GM21381 (cell line): ENCODE data around the gene ZNF76.
"Not testable (repeated sequence)": the region's sequence is repeated elsewhere in the genome, so short reads cannot be mapped to it uniquely, and the experiment has no call there.

Experiments
- ATAC-seq: cut with Tn5 transposase; IDR thresholded peaks from one replicate; pipeline ENCODE4 v1.9.1; 2021; ENCODE audit warnings: mild to moderate bottlenecking, moderate library complexity; ENCODE audit not compliant: unreplicated experiment

Gene ZNF76

DNA sequence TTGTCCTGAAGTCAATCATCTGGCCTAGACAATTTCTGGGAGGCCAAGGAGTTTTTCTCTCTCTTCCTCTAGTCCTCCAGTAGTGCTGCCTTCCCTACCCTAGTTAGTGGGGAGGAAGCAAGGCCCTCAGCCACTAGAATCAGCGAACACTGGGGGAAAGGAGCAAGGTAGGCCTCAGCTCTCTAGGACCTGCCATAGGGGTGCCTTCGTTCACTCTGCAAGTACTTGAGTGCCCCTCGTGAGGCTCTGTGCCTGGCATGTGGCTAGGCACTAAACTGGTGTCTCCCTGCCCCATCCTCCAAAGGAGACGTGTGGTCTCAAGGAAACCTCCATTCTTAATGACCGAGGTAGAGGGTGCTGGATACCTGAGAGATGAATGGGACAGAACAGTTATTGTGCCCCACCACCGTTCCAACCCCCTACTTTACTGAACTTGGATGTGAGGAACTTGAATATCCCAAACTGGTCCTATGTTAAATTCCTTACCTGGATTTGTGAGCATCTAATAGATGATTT is 39.1 kb downstream of the ZNF76 start:
- no peak for ATAC-seq

DNA sequence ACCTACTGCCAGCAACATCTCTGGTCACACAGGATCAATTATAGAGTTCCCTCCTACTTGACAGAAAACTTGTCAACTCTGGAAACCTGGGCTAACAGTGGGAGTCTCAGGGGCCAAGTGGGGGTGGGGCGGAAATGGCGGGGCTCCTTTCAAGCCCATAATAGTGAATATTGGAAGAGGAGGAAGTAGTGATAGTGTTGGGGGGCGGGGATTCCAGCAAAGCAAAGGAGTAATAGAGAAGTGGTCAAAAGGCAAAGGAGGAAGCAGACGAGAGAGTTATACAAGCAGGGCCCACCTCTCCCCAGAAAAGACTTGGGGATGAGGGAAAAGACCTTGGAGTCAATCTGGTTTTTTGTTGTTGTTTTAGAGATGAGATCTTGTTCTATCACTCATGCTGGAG is 40.1 kb downstream of the ZNF76 start:
- ATAC-seq = no peak

DNA sequence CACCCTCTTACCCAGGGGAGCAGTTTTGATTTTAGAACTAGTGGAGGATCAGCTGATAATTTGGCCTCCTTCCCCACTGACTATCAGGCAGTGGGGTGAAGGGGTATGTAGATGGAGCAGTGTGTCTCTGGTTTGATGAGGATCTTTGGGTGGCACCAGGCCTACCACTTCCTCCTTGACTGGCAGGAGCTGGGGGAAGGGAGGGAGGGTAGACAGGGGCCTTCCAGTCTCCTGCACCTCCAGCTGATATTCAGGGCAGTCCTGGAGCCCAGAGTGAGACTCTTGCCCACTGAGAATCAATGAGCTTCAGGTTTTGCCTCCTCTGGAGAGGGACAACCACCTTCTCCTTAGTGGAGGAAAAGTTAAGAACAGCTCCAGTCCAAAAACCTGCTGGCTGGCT is 41.3 kb downstream of the ZNF76 start:
- no peak for ATAC-seq

DNA sequence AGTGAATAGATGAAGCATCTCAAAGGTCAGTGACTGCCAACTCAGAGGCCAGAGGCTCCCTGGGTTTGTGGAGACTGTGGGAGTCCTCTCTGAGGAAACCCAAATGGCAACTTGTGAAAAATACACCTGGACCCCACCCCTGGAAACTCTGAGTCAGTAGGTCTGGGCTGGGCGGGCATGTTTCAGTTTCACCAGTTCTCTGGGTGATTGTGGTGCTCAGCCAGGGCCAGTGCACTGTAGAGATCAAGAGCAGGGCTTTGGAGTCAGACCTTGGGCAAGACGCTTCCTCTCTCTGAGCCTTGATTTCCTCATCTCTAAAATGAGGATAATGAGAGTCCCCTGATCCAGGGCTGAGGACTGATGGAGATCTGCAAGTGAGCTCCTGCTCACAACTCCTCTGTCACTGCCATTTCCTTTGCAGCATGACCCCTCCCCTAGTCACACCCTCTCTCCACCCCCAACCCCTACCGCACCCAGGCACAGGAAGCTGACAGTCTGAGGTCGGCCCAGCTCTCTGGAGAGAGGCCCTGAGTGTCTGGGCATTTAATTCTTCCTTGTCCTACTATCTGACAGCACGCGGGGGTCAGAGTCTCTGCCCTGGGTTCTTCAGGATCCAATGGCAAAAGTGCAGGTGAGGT is 43.2 kb downstream of the ZNF76 start:
- ATAC-seq = peak; percentile 74

DNA sequence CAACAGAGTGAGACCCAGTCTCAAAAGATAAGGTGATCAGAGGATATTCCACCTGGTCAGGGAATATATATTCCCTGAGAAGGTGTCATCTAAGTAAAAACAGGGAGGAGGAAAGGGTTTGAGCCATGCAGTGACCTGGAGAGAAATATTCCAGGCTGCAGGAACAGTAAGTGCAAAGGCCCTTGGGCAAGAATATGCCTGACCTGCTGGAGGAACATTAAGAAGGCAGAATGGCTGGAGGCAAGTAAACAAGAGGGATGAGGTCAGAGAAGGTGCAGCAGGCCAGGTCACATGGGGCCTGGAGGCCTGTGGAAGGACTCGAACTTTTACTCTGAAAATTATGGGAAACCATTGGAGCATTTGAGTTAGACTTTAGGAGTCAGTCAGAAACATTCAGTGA is 44.8 kb downstream of the ZNF76 start:
- ATAC-seq = no peak

DNA sequence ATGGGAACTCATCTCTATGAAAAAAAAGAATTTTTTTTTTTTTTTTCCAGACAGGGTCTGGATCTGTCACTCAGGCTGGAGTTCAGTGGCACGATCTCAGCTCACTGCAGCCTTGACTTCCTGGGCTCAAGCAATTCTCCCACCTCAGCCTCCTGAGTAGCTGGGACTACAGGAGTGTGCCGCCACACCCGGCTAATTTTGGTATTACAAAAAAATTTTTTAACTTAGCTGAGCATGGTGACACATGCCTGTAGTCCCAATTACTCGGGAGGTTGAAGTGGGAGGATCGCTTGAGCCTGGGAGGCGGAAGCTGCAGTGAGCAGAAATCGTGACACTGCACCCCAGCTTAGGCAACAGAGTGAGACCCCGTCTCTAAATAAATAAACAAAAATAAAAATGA is 45.6 kb downstream of the ZNF76 start:
- no peak for ATAC-seq

DNA sequence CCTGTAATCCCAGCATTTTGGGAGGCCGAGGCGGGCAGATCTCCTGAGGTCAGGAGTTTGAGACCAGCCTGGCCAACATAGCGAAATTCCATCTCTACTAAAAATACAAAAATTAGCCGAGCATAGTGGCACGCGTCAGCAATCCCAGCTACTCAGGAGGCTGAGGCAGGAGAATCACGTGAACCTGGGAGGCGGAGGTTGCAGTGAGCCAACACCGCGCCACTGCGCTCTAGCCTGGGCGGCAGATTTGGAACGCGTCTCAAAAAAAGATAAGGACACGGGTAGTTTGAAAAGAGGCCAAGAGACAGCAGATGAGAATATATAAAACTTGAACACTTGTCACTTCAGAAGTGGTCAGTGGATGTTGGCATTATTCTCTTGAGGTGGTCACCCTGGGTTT is 47.6 kb downstream of the ZNF76 start:
- not testable (repeated sequence) for ATAC-seq

DNA sequence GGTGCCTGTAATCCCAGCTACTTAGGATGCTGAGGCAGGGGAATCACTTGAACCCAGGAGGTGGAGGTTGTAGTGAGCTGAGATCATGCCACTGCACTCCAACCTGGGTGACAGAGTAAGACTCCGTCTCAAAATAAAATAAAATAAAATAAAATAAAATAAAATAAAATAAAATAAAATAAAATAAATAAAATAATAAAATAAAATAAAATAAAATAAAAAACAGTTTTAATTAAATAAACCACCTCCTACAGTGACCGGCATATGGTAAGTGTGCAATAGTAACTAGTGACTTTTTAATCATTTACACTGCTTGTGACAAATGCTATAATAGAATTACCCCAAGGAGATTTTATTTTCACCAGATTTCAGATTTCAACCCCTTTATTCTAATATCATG is 49.0 kb downstream of the ZNF76 start:
- ATAC-seq = not testable (repeated sequence)

DNA sequence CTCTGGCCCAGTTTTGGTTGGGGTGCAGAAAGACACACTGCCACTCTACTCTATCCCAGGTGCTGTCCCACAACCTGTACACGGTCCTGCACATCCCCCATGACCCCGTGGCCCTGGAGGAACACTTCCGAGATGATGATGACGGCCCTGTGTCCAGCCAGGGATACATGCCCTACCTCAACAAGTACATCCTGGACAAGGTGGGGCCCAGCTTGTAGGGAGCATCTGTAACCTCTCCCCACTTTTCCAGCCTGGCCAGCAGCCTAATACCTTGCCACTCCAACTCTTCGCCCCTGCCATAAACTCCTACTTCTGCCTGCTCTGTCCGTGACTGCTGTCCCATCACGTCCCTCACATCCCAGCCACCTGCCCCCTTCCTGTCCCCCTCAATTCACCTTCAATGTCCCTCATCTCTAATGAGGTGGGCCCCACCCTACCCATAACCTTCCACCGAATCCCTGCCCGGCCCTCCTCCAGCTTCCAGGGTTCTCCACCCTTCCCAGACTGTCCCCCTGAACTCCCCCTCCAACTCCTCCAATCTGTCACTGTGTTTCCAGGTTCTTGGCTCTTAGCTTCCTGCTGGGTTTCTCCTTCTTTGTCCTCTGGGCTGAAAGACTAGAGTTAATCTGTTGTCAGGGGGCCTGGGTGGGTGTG is 50.2 kb downstream of the ZNF76 start:
- ATAC-seq = no peak

DNA sequence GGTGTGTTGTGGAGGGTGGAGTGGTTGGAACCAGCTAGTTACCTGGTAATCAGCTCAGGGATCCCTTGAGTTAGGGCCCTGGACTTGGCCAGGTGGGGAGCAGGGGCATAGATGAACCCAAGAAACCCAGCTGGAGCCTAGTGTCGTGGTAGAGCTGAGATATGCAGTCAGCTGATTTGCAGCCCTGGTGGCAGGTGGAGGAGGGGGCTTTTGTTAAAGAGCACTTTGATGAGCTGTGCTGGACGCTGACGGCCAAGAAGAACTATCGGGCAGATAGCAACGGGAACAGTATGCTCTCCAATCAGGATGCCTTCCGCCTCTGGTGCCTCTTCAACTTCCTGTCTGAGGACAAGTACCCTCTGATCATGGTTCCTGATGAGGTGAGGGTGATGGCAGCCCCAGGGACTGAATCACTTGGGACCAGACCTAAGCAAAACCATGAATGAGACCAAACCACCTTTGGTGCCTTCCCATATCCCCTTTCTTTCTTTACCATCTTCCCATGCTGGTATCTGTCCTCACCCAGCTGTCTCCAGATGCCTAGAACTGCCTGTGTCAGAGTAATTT is 50.8 kb downstream of the ZNF76 start:
- no peak for ATAC-seq

DNA sequence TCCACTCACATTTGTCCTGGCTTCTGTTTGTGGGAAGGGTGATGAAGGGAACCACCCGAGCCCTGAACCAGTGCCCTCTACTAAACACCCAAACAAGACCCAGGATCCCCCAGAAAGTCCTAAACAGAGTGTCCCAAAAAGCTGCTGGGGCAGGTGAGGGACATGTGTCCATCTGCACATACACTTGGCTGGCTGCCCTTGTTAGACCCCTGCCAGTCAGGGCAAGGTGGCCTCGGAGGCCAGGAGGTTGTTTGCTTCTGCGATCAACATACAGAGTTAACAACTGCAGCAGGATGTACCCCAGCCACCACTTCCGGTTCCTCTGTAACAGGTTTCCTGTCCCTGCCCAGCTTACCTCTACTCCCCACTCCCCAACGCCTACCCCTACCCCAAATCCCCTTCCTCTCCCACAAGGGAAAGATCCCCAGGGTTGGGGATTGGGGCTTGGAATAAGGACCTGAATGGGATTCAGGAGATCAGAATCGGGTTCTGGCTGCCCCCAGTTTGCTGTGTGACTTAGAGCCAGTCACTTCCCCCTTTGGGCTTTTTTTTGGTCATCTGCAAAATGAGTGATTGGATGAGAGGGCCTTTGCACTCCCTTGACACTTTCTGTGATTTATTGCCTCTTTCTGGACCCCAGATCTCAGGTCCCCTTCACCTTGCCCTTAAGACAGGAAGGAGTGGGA is 52.0 kb downstream of the ZNF76 start:
- ATAC-seq = no peak

DNA sequence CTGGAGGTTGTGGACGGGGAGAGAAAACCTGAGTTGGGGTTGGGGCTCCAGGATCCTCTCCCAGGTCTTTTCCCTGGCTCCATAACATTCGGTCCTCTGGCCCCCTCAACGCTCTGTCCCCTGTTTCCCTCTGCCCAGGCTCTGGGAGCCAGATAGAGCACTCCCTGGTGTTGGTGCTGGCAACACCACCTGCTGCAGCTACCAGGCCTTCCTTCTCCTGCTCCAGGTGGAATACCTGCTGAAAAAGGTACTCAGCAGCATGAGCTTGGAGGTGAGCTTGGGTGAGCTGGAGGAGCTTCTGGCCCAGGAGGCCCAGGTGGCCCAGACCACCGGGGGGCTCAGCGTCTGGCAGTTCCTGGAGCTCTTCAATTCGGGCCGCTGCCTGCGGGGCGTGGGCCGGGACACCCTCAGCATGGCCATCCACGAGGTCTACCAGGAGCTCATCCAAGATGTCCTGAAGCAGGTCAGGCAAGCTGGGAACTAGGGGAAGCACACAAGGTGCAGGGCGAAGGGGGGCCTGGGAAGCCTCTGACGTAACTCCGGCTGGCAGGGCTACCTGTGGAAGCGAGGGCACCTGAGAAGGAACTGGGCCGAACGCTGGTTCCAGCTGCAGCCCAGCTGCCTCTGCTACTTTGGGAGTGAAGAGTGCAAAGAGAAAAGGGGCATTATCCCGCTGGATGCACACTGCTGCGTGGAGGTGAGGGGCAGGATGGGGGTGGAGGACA is 52.7 kb downstream of the ZNF76 start:
- no peak for ATAC-seq

DNA sequence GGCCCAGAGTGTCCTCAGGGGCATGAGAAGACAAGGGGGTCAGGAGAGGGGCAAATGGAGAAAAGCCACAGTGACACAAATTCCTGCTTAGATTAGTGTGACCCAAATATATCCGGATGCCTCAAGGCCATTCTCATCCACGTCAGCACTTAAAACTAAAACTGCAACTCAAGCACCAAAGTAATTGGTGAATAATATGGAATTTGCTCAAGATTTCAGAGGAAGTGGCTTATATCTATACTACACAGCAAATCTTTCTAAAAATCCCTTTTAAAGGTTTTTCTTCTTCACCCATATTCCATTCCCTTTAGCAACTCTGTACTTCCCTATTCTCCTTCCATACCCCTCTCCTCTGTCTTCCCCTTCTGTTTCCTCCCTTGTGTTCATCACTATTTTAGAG is 53.3 kb downstream of the ZNF76 start:
- no peak for ATAC-seq

DNA sequence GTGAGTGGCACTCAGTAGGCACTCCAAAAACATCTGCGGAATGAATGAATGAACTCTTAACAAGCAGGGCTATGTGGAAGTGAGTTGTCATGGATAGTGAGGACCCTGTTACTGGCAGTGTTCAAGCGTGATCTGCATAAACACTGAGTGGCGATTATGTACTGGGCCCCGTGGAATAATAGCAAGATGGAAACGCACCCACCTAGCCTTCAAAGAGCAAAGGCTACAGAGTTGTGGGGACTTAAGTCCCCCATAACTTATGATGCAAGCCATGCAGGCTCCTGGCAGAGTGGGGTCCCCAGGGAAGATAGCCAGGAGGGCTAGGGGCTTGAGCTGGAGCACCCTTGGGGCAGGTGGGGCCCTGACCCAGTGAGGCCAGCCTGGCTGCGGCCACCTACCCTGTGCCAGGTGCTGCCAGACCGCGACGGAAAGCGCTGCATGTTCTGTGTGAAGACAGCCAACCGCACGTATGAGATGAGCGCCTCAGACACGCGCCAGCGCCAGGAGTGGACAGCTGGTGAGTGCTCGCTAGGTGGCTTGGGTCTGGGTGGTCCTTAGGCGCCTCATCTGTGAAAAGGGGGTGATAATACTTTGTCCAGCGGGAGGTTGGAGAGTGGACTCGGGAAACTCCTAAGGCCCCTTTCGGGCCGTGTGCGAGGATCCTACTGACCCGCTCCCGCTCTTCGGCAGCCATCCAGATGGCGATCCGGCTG is 58.1 kb downstream of the ZNF76 start:
- no peak for ATAC-seq

DNA sequence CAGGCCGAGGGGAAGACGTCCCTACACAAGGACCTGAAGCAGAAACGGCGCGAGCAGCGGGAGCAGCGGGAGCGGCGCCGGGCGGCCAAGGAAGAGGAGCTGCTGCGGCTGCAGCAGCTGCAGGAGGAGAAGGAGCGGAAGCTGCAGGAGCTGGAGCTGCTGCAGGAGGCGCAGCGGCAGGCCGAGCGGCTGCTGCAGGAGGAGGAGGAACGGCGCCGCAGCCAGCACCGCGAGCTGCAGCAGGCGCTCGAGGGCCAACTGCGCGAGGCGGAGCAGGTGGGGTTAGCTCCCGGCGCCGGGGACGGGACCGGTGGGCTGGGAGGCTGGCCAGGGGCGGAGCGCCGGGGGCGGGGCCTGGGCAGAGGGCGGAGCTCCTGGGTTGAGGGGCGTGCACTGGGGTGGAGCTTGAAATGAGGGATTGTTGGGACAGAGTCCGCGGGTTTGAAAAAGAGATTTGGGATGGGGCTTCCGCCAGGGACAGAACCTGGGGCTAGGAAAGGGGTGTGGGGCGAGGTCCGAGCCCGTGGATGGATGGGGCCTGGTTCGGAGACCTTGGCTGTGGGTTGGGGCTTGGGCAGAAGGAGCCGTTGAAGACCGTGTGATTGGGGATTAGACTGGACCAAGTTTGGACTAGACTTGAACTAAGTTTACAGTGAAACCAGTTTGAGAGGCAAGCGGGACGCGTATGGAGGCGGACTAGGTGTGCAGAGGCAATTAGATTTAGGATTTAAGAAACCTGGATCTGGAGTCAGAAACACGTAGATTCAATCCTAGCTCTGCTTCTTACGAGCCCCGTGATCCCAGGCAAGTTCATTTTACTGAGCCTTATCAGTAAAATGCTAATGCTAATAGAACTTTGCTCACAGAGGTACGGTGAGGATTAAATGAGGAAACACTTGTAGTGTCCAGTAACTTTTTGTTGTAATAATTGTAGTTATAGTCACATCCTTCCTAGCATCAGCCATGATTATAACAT is 58.9 kb downstream of the ZNF76 start:
- no peak for ATAC-seq

DNA sequence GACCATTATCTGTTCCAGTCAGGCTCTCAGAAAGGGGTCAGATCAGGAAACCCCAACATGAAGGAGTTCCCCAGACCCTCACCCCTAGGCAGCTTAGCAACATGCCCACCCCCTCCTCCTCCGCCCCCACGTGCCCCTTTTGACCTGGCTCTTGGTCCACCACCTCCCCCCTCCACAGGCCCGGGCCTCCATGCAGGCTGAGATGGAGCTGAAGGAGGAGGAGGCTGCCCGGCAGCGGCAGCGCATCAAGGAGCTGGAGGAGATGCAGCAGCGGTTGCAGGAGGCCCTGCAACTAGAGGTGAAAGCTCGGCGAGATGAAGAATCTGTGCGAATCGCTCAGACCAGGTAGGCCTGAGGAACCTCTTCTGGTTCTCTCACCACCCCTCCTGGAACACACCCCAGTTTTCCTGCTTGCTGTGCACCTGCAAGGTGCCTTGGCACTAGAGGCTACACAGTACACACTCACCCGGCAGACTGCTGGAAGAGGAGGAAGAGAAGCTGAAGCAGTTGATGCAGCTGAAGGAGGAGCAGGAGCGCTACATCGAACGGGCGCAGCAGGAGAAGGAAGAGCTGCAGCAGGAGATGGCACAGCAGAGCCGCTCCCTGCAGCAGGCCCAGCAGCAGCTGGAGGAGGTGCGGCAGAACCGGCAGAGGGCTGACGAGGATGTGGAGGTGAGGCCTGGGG is 60.0 kb downstream of the ZNF76 start:
- ATAC-seq = no peak

DNA sequence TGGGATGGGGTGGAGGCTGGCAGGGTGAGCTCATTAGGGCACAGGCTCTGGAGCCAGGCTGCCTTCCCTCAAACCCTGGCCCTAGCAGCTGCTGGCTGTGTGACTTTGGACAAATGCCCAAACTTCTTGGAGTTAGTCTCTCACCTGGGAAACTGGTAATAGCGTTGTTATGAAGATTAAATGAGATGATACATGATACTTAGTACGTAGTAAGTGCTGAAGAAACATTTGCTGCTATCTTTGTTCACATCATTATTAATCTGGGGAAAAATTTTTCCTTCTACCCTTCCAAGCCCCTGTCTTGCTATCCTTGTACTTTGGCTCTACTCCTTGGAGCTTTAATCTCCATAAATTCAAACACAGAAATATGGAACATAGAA is 60.5 kb downstream of the ZNF76 start:
- ATAC-seq = no peak

DNA sequence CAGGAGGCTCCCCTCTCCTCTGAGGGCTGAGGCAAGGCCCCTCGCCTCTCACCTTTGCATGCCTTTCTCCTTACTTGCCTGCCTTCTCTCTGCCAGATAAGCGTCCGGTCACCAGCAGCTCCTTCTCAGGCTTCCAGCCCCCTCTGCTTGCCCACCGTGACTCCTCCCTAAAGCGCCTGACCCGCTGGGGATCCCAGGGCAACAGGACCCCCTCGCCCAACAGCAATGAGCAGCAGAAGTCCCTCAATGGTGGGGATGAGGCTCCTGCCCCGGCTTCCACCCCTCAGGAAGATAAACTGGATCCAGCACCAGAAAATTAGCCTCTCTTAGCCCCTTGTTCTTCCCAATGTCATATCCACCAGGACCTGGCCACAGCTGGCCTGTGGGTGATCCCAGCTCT is 61.6 kb downstream of the ZNF76 start:
- ATAC-seq = no peak
